DOHH2 (cell line): ENCODE data around the gene PNPLA8.

Experiments
- EZH2phosphoT487 ChIP-seq: fragments of 200-600 bp; sonication (generic); IDR thresholded peaks from 2 replicates; pipeline ENCODE4 v1.6.1; 2017; ENCODE audit warnings: borderline replicate concordance, mild to moderate bottlenecking, antibody characterized with exemption, low read length, moderate library complexity, mixed read lengths
- TF ChIP-seq, protein P1 (sequence below): fragments of 200-600 bp; sonication (generic); IDR thresholded peaks from one replicate; pipeline ENCODE4 v1.5.1; 2014; ENCODE audit warnings: antibody characterized with exemption, mild to moderate bottlenecking, low read depth, low read length; ENCODE audit not compliant: poor library complexity, severe bottlenecking

DNA sequence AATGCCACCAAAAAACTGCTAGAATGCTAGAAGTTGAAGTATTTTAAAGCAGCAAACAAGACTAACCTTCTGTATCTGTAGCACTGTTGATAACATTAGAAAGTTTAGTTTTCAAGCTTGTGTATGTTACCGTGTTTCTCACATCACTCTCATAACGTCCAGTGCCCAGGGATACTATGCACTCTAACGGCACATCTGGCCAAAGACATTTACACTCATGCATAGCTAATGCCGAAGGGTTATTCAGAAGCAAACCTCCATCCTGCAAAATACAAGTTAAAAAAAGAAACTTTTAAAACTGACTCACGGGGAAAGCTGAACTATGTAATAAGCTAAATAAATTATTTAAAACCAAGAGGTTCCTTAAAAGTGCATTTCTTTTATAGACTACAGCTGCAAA, 46.8 kb downstream of the PNPLA8 start:
- TF ChIP-seq, protein P1, sequence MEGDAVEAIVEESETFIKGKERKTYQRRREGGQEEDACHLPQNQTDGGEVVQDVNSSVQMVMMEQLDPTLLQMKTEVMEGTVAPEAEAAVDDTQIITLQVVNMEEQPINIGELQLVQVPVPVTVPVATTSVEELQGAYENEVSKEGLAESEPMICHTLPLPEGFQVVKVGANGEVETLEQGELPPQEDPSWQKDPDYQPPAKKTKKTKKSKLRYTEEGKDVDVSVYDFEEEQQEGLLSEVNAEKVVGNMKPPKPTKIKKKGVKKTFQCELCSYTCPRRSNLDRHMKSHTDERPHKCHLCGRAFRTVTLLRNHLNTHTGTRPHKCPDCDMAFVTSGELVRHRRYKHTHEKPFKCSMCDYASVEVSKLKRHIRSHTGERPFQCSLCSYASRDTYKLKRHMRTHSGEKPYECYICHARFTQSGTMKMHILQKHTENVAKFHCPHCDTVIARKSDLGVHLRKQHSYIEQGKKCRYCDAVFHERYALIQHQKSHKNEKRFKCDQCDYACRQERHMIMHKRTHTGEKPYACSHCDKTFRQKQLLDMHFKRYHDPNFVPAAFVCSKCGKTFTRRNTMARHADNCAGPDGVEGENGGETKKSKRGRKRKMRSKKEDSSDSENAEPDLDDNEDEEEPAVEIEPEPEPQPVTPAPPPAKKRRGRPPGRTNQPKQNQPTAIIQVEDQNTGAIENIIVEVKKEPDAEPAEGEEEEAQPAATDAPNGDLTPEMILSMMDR = no peak
- no peak for TF ChIP-seq EZH2phosphoT487
